Chondrocyte (in vitro differentiated cells): ENCODE data around the gene SASH1. TPM values are rescaled to one million over a fixed set of nuclear protein-coding genes. Genes with fewer than 3 reads are reported as not detected.

ENCODE experiments used
- DNase-seq: peaks from one replicate; pipeline ENCODE4 v3.0.0; 2021; ENCODE audit warnings: mixed read lengths, low spot score
- H3K27ac Mint-ChIP-seq: one replicate; pipeline ENCODE4 v1.8.0; 2021; ENCODE audit warnings: mild to moderate bottlenecking, moderate library complexity, mixed read lengths; ENCODE audit not compliant: unreplicated experiment
- H3K27me3 Mint-ChIP-seq: 2 replicates; pipeline ENCODE4 v1.8.0; 2021; ENCODE audit warnings: low read depth, mixed read lengths
- H3K36me3 Mint-ChIP-seq: 2 replicates; pipeline ENCODE4 v1.8.0; 2021; ENCODE audit warnings: low read depth, mixed read lengths
- H3K4me1 Mint-ChIP-seq: 2 replicates; pipeline ENCODE4 v1.8.0; 2021; ENCODE audit warnings: low read depth, mild to moderate bottlenecking, mixed read lengths
- H3K4me3 Mint-ChIP-seq: one replicate; pipeline ENCODE4 v1.8.0; 2021; ENCODE audit warnings: mild to moderate bottlenecking, moderate library complexity, mixed read lengths; ENCODE audit not compliant: unreplicated experiment
- H3K9me3 Mint-ChIP-seq: 2 replicates; pipeline ENCODE4 v1.8.0; 2021; ENCODE audit warnings: low read depth, mixed read lengths
- total RNA-seq: library from RNA; stranded (reverse); gene quantifications from 3 replicates; pipeline ENCODE4 v1.2.1, GENCODE V29; 2021
- TF ChIP-seq, protein P1 (sequence below): fragments of 200-600 bp; sonication (generic); IDR thresholded peaks from 2 replicates; pipeline ENCODE4 v1.5.0; 2021; ENCODE audit warnings: antibody characterized with exemption, mild to moderate bottlenecking, moderate library complexity

SASH1 gene
- total RNA-seq, 1 donor from 2014 or later = 82.9 TPM

- peaks cover 17% of the 10 kb centered on the region for H3K36me3 Mint-ChIP-seq
- H3K9me3 Mint-ChIP-seq = no peaks in the 10 kb centered on the region
- H3K27me3 Mint-ChIP-seq = no peaks in the 10 kb centered on the region
- TF ChIP-seq, protein P1, sequence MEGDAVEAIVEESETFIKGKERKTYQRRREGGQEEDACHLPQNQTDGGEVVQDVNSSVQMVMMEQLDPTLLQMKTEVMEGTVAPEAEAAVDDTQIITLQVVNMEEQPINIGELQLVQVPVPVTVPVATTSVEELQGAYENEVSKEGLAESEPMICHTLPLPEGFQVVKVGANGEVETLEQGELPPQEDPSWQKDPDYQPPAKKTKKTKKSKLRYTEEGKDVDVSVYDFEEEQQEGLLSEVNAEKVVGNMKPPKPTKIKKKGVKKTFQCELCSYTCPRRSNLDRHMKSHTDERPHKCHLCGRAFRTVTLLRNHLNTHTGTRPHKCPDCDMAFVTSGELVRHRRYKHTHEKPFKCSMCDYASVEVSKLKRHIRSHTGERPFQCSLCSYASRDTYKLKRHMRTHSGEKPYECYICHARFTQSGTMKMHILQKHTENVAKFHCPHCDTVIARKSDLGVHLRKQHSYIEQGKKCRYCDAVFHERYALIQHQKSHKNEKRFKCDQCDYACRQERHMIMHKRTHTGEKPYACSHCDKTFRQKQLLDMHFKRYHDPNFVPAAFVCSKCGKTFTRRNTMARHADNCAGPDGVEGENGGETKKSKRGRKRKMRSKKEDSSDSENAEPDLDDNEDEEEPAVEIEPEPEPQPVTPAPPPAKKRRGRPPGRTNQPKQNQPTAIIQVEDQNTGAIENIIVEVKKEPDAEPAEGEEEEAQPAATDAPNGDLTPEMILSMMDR = no peak
- no peak overlapping the region for H3K4me3 Mint-ChIP-seq
- H3K27ac Mint-ChIP-seq = peak overlapping the region; percentile 47
- DNase-seq = no peak
- peaks cover 77% of the 10 kb centered on the region for H3K4me1 Mint-ChIP-seq
These were observed 183.5 kb downstream of the SASH1 start for GRCh38 chr6:148526145-148526544.

GRCh38 chr6:148528292-148528691, 185.7 kb downstream of the SASH1 start:
- Mint-ChIP-seq H3K9me3 (no peaks in the 10 kb centered on the region), H3K4me3 (no peak overlapping the region), H3K27ac (peak overlapping the region; percentile 51), H3K27me3 (no peaks in the 10 kb centered on the region), H3K4me1 (peaks cover 69% of the 10 kb centered on the region), H3K36me3 (peaks cover 26% of the 10 kb centered on the region)
- TF ChIP-seq, protein P1 = peak; percentile 69
- DNase-seq = no peak

- no peak for DNase-seq
- Mint-ChIP-seq H3K27me3 (no peaks in the 10 kb centered on the region), H3K4me1 (peaks cover 65% of the 10 kb centered on the region), H3K27ac (peak overlapping the region; percentile 99), H3K36me3 (peaks cover 31% of the 10 kb centered on the region), H3K9me3 (no peaks in the 10 kb centered on the region), H3K4me3 (no peak overlapping the region)
- TF ChIP-seq, protein P1 = no peak
These were observed 186.4 kb downstream of the SASH1 start for GRCh38 chr6:148529010-148529409.

DNA sequence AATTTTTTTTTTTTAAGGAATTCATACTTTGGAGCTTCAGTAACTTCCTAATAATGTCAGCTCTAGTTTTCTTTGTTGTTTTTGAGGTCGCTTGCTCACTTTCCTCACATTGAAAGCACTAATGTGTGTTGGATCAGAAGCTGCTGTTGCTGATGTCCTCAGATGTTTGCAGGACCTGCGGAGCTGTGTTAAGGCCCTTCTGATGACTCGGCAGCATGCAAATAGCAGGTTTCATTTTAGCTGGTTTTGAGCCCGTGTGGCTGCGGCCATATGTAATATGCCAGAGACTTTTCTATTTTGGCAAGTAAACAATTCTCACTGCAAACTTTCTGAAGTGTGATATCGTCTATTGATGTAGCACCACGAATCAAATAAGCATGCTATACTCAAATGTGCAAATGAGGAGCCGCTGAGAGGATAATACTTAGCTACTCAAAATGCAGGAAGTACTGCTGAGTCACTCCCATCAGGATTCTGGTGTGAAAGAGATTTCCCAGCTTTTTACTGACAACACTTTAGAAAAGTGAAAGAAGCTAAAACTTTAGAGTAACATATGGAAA, 187.8 kb downstream of the SASH1 start:
- peak overlapping the region; percentile 66 for H3K4me3 Mint-ChIP-seq
- peaks cover 40% of the 10 kb centered on the region for H3K36me3 Mint-ChIP-seq
- DNase-seq = no peak
- no peaks in the 10 kb centered on the region for H3K9me3 Mint-ChIP-seq
- TF ChIP-seq, protein P1 = no peak
- H3K4me1 Mint-ChIP-seq = peaks cover 52% of the 10 kb centered on the region
- H3K27me3 Mint-ChIP-seq = no peaks in the 10 kb centered on the region
- H3K27ac Mint-ChIP-seq = peak overlapping the region; percentile 99

- peaks cover 42% of the 10 kb centered on the region for H3K36me3 Mint-ChIP-seq
- peak overlapping the region; percentile 99 for H3K27ac Mint-ChIP-seq
- H3K9me3 Mint-ChIP-seq = no peaks in the 10 kb centered on the region
- H3K4me1 Mint-ChIP-seq = peaks cover 47% of the 10 kb centered on the region
- TF ChIP-seq, protein P1 = no peak
- H3K4me3 Mint-ChIP-seq = peak overlapping the region; percentile 66
- DNase-seq = no peak
- H3K27me3 Mint-ChIP-seq = no peaks in the 10 kb centered on the region
These were observed 188.3 kb downstream of the SASH1 start for GRCh38 chr6:148530976-148531375.
